ENCODE data around the gene BRICD5. TPM values are rescaled to one million over a fixed set of nuclear protein-coding genes. Genes with fewer than 3 reads are reported as not detected.

Gene BRICD5
- total and polyA plus RNA-seq, 2 of the 13 experiments (the other 11 are each of a cell fraction or from before 2014, with no cell fraction given), result 1.6 to 5.8 TPM

DNA sequence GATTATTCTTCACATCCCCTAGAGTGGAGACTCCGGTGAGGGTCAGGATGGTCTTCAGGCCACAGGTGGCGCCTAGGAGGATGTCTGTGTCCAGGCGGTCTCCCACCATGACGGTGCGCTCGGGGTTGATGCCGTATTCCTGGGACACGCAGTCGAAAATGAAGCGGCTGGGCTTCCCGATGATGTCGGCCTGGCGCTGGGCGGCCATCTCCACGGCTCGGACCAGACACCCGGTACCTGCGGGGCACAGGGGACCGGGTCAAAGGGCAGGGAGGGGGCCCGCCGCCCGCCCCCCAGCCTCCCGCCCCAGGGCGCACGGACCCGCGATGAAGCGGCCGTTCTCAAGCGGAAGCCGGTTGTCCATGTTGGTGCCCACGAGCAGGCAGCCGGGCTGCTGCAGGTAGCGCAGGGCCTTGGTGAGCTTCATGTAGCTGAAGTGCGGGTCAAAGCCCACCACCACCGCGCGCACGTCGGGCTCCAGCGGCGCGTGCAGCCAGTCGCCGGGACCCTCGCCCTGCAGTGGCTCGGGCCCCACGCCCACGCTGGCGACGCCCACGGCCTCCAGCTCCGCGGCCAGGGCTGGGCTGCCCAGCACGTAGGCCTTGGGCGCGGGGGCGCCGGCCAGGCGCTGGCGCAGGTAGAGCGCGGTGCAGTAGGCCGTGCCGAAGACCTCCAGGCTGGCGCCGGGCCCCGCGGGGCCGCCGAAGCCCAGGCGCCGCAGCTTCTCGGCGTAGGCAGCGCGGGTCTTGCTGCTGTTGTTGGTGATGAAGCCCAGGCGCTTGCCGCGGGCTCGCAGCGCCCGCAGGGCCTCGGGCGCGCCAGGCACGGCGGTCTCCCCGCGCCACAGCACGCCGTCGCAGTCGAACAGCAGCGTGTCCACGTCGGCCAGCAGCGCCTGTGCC, 3.4 kb upstream of the BRICD5 start (continued):
- TF ChIP-seq DNMT1 (CRISPR knock-in tag; IDR thresholded peaks at IDR 0.05) (no peak), ZNF333 (CRISPR knock-in tag; IDR thresholded peaks at IDR 0.05; ENCODE audit: borderline replicate concordance) (no peak), PAF1 (CRISPR knock-in tag; IDR thresholded peaks at IDR 0.05) (no peak), ZHX1 (CRISPR knock-in tag; IDR thresholded peaks at IDR 0.05; ENCODE audit: low read depth) (no peak), NR2F6 (IDR thresholded peaks at IDR 0.05) (no peak), NR2F6 (CRISPR knock-in tag; IDR thresholded peaks at IDR 0.05) (no peak), SOX6 (IDR thresholded peaks at IDR 0.05) (no peak), SOX6 (CRISPR knock-in tag; IDR thresholded peaks at IDR 0.05) (no peak), MIER3 (CRISPR knock-in tag; IDR thresholded peaks at IDR 0.05; ENCODE audit: borderline replicate concordance) (no peak), DPF2 (CRISPR knock-in tag; IDR thresholded peaks at IDR 0.05; ENCODE audit: borderline replicate concordance, low read depth) (no peak), ZNF660 (CRISPR knock-in tag; IDR thresholded peaks at IDR 0.05; ENCODE audit: borderline replicate concordance, low read depth) (no peak), ZNF616 (CRISPR knock-in tag; IDR thresholded peaks at IDR 0.05; ENCODE audit: low read depth) (0 out of 2 replicates have a peak, but pooled peaks have one; percentile 5), HNRNPLL (IDR thresholded peaks at IDR 0.05; ENCODE audit: low read depth, low read length, poor library complexity, severe bottlenecking) (no peak), HOXA5 (CRISPR knock-in tag; IDR thresholded peaks at IDR 0.05) (no peak), CBFB (CRISPR knock-in tag; IDR thresholded peaks at IDR 0.05) (no peak), DR1 (CRISPR knock-in tag; IDR thresholded peaks at IDR 0.05) (no peak), FOXJ3 (CRISPR knock-in tag; IDR thresholded peaks at IDR 0.05; ENCODE audit: borderline replicate concordance) (no peak), ZNF792 (CRISPR knock-in tag; IDR thresholded peaks at IDR 0.05) (no peak)
- TF ChIP-seq, protein P1, sequence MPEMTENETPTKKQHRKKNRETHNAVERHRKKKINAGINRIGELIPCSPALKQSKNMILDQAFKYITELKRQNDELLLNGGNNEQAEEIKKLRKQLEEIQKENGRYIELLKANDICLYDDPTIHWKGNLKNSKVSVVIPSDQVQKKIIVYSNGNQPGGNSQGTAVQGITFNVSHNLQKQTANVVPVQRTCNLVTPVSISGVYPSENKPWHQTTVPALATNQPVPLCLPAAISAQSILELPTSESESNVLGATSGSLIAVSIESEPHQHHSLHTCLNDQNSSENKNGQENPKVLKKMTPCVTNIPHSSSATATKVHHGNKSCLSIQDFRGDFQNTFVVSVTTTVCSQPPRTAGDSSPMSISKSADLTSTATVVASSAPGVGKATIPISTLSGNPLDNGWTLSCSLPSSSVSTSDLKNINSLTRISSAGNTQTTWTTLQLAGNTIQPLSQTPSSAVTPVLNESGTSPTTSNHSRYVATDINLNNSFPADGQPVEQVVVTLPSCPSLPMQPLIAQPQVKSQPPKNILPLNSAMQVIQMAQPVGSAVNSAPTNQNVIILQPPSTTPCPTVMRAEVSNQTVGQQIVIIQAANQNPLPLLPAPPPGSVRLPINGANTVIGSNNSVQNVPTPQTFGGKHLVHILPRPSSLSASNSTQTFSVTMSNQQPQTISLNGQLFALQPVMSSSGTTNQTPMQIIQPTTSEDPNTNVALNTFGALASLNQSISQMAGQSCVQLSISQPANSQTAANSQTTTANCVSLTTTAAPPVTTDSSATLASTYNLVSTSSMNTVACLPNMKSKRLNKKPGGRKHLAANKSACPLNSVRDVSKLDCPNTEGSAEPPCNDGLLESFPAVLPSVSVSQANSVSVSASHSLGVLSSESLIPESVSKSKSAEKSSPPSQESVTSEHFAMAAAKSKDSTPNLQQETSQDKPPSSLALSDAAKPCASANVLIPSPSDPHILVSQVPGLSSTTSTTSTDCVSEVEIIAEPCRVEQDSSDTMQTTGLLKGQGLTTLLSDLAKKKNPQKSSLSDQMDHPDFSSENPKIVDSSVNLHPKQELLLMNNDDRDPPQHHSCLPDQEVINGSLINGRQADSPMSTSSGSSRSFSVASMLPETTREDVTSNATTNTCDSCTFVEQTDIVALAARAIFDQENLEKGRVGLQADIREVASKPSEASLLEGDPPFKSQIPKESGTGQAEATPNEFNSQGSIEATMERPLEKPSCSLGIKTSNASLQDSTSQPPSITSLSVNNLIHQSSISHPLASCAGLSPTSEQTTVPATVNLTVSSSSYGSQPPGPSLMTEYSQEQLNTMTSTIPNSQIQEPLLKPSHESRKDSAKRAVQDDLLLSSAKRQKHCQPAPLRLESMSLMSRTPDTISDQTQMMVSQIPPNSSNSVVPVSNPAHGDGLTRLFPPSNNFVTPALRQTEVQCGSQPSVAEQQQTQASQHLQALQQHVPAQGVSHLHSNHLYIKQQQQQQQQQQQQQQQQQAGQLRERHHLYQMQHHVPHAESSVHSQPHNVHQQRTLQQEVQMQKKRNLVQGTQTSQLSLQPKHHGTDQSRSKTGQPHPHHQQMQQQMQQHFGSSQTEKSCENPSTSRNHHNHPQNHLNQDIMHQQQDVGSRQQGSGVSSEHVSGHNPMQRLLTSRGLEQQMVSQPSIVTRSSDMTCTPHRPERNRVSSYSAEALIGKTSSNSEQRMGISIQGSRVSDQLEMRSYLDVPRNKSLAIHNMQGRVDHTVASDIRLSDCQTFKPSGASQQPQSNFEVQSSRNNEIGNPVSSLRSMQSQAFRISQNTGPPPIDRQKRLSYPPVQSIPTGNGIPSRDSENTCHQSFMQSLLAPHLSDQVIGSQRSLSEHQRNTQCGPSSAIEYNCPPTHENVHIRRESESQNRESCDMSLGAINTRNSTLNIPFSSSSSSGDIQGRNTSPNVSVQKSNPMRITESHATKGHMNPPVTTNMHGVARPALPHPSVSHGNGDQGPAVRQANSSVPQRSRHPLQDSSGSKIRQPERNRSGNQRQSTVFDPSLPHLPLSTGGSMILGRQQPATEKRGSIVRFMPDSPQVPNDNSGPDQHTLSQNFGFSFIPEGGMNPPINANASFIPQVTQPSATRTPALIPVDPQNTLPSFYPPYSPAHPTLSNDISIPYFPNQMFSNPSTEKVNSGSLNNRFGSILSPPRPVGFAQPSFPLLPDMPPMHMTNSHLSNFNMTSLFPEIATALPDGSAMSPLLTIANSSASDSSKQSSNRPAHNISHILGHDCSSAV (CRISPR knock-in tag; IDR thresholded peaks at IDR 0.05; ENCODE audit: borderline replicate concordance), result no peak
